Measurements from ENCODE around the gene SYCP2.

Gene SYCP2

DNA sequence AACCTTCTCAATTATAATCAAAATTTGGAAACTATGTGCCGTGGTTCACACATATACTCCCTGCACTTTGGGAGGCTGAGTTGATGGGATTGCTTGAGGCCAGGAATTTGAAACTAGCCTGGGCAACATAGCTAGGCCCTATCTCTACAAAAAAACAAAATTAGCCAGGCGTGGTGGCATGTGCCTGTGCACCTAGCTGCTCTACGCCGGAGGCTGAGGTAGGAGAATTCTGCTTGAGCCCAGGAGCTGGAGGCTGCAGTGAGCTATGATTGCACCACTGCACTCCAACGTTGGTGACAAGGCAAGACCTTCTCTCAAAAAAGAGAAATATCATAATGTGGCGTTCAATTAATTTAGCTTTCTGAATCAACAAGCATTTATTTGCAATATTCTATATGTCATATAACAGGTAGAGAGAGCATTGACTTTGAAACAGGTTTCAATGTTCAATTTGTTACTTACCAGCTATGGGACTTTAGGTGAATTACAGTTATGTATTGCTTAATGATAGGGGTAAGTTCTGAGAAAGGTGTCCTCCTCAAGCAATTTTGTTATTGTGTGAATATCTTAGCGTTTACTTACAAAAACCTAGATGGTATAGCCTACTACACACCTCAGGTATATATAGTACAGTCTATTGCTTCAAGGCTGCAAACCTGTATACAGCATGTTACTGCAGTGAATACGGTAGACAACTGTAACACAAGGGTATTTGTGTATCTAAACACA is 2.2 kb upstream of the SYCP2 start:
- Mint-ChIP-seq H3K9me3 (no peaks in the 10 kb centered on the region), H3K27ac (no peak overlapping the region), H3K27me3 (no peaks in the 10 kb centered on the region), H3K4me3 (no peak overlapping the region), H3K36me3 (peaks cover 8% of the 10 kb centered on the region), H3K4me1 (peaks cover 18% of the 10 kb centered on the region)
- no peak for ATAC-seq

DNA sequence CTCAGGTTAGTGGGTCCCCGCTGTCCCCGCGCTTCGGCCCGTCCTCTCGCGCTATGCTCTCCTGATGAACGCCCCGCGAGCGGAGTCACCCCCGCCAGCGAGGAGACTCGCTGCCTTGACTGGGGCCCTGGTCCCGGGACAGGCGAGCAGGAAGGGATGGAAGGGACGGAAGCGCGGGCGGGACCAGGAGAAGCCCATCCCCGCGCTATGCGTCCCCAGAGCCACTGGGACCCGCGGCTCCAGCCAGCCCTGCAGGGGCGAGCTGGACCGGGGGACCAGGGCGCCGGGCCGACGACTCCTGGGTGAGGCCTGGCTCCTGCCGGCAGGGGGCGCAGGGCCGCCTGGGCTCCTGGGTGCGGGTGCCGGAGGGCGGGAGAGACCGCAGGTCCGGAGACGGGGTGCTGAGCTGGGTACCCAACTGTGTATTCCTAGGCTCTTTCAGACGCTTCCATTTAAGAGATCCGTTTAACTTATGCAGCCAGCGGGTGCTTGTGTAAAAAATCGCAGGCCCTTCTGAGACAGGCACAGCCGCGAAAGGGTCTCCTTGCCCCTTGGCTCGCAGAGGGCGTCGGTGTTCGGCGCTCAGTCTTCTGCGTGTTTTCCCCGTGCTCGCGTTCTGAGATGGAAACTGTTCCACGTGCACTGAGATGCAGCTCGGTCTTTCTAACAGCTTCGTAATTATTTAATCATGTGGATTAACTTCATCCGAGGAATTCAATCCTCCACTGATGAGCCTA is 580 bp upstream of the SYCP2 start:
- H3K4me1 Mint-ChIP-seq = peaks cover 18% of the 10 kb centered on the region
- H3K27me3 Mint-ChIP-seq = no peaks in the 10 kb centered on the region
- H3K36me3 Mint-ChIP-seq = peaks cover 8% of the 10 kb centered on the region
- peak; percentile 91 for ATAC-seq
- no peaks in the 10 kb centered on the region for H3K9me3 Mint-ChIP-seq
- peak overlapping the region; percentile 81 for H3K4me3 Mint-ChIP-seq
- peak overlapping the region; percentile 58 for H3K27ac Mint-ChIP-seq

GRCh38 chr20:59932616-59933295 is 681 bp downstream of the SYCP2 start:
- Mint-ChIP-seq H3K4me1 (peaks cover 8% of the 10 kb centered on the region), H3K9me3 (no peaks in the 10 kb centered on the region), H3K36me3 (no peaks in the 10 kb centered on the region), H3K27ac (no peak overlapping the region), H3K27me3 (no peaks in the 10 kb centered on the region), H3K4me3 (peak overlapping the region; percentile 81)
- peak; percentile 2 for ATAC-seq

GRCh38 chr20:59931511-59932312 is 1.7 kb downstream of the SYCP2 start:
- peaks cover 8% of the 10 kb centered on the region for H3K4me1 Mint-ChIP-seq
- no peaks in the 10 kb centered on the region for H3K36me3 Mint-ChIP-seq
- H3K27me3 Mint-ChIP-seq = no peaks in the 10 kb centered on the region
- no peaks in the 10 kb centered on the region for H3K9me3 Mint-ChIP-seq
- ATAC-seq = no peak
- no peak overlapping the region for H3K27ac Mint-ChIP-seq
- no peak overlapping the region for H3K4me3 Mint-ChIP-seq

DNA sequence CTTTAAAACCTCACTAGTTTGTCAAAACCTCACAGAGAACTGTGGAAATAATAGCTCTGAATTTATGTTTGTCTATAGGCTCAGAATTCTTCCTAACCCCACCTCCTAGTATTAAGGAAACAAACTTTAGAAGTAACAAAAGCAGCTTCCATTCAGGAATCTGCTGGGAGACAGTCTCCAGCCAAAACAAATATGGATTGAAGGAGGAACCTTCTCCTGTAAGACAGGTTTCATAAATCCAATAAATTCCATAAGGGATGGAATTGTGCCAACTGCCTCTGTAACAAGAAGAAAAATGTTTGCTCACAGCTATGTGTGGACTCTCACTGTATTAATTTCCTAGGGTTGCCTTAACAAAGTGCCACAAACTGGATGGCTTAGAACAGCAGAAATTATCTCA is 7.5 kb downstream of the SYCP2 start:
- Mint-ChIP-seq H3K27me3 (no peaks in the 10 kb centered on the region), H3K27ac (no peak overlapping the region)

DNA sequence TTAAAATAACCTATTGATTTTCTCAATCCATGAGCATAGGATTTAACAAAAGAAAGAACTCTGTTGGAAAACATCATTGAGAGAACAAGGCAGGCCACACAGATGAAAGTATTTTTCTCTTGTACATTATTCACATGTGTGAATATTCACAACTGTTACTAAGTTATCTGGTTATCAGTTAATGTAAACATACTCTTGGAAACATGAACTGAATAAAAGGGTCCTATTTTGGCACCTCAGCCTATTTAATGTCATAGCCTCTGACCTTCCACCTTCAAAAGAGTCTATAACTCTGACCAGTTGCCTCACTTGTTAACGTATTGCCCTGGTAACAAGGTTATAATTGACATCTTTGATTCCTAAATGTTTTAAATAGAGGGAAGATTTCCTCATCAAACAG is 8.1 kb downstream of the SYCP2 start:
- Mint-ChIP-seq H3K9me3 (no peaks in the 10 kb centered on the region), H3K36me3 (no peaks in the 10 kb centered on the region), H3K4me3 (no peak overlapping the region), H3K27me3 (no peaks in the 10 kb centered on the region), H3K27ac (no peak overlapping the region), H3K4me1 (no peaks in the 10 kb centered on the region)
- ATAC-seq = no peak

More for the DNA sequence above, 7.5 kb downstream of the SYCP2 start:
- ATAC-seq = no peak
- Mint-ChIP-seq H3K4me1 (no peaks in the 10 kb centered on the region), H3K4me3 (no peak overlapping the region), H3K36me3 (no peaks in the 10 kb centered on the region), H3K9me3 (no peaks in the 10 kb centered on the region)

DNA sequence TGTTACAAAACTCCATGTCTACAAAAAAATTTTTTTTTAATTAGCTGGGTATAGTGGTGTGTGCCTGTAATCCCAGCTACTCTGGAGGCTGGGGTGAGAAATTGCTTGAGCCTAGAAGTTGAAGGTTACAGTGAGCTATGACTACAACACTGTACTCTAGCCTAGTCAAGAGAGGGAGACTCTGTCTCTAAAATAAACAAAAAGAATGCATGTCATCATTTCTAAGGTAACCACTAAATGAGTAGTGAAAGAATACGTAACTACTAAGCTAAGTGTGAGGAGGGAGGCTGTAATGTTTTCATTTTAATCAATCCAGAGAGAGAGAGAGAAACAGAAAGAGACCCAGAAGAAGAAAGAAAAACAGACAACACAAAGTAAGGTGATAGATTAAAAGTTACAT is 9.9 kb downstream of the SYCP2 start:
- no peak for ATAC-seq
- no peaks in the 10 kb centered on the region for H3K36me3 Mint-ChIP-seq
- no peak overlapping the region for H3K4me3 Mint-ChIP-seq
- H3K27me3 Mint-ChIP-seq = no peaks in the 10 kb centered on the region
- no peak overlapping the region for H3K27ac Mint-ChIP-seq
- no peaks in the 10 kb centered on the region for H3K9me3 Mint-ChIP-seq
- no peaks in the 10 kb centered on the region for H3K4me1 Mint-ChIP-seq

DNA sequence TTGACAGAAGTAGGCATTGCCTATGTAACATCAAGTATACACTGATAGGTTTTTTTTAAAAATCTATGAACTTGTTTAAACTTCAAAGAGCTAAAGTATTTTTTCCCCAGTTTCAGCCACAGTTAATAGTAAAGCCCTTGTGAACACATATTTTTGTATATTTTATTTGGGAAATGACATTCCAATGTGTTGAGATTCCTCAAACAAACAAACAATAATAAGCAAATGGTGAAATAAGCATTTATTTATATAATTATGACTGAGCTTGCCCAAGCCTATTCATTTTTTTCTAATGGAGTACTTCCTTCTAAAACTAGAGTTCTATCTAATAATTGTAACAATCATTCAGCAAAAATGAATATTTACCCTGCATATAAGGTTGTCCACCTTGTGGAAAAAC is 12.5 kb downstream of the SYCP2 start:
- Mint-ChIP-seq H3K9me3 (no peaks in the 10 kb centered on the region), H3K27ac (no peak overlapping the region), H3K4me3 (no peak overlapping the region), H3K4me1 (no peaks in the 10 kb centered on the region), H3K36me3 (no peaks in the 10 kb centered on the region), H3K27me3 (no peaks in the 10 kb centered on the region)
- ATAC-seq = no peak

DNA sequence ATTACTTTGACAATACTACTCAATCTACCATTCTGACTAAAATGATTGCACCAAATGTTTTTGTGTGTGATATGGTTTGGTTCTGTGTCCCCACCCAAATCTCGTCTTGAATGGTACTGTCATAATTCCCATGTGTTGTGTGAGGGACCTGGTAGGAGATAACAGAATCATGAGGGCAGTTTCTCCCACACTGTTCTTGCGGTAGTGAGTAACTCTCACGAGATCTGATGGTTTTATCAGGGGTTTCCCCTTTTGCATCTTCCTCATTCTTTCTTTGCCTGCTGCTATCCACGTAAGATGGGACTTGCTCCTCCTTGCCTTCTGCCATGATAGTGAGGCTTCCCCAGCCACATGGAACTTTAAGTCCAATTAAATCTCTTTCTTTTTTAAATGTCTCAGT is 20.8 kb downstream of the SYCP2 start:
- Mint-ChIP-seq H3K36me3 (no peaks in the 10 kb centered on the region), H3K27me3 (no peaks in the 10 kb centered on the region), H3K27ac (no peak overlapping the region), H3K4me1 (peaks cover 6% of the 10 kb centered on the region), H3K4me3 (no peak overlapping the region), H3K9me3 (peaks cover 5% of the 10 kb centered on the region)
- peak; percentile 51 for ATAC-seq

GRCh38 chr20:59911041-59911440 is 22.4 kb downstream of the SYCP2 start:
- no peak for ATAC-seq
- Mint-ChIP-seq H3K9me3 (peaks cover 5% of the 10 kb centered on the region), H3K27me3 (no peaks in the 10 kb centered on the region), H3K4me3 (no peak overlapping the region), H3K4me1 (peaks cover 6% of the 10 kb centered on the region), H3K27ac (no peak overlapping the region), H3K36me3 (no peaks in the 10 kb centered on the region)

DNA sequence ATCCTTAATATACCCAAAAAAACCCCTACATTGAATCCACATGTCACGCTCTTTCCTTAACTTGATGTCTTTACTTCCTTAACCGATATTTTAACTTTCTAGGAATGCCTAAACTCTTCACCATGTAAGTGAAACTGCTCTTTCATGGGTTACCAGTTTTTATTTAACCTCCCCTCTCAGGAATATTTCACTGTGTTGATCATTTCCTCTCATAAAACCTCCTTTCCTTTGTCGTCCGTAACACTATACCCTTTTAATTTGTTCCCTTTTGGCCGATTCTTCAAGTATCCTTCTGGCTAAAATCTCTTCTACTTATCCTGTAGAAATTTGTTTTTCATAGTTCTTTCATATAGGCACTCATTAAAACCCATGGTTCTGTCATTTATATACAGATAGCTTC is 24.6 kb downstream of the SYCP2 start:
- Mint-ChIP-seq H3K9me3 (peaks cover 5% of the 10 kb centered on the region), H3K27ac (no peak overlapping the region), H3K36me3 (no peaks in the 10 kb centered on the region), H3K4me3 (no peak overlapping the region), H3K4me1 (peaks cover 6% of the 10 kb centered on the region), H3K27me3 (no peaks in the 10 kb centered on the region)
- no peak for ATAC-seq

DNA sequence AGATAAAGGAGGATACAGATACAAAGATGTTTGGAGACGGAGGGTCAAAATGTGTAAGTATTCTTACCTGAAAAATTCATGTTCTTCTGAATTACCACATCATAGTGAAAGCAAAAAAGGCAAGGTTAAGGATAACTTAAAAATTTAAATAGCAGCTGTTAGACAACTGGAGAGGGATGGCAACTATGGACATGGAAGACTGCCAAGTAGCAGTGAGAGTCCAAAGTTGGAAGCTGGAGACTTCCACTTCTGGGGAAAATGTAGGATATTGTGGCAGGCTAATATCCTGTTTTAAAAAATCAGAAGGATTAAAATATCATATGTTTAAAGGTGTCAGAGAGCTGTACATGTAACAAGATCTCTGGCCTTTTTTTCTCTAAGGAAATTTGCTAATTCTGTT is 29.8 kb downstream of the SYCP2 start:
- no peak for ATAC-seq
- Mint-ChIP-seq H3K4me3 (no peak overlapping the region), H3K27me3 (no peaks in the 10 kb centered on the region), H3K36me3 (peaks cover 6% of the 10 kb centered on the region), H3K27ac (no peak overlapping the region), H3K4me1 (no peaks in the 10 kb centered on the region), H3K9me3 (no peaks in the 10 kb centered on the region)

GRCh38 chr20:59902470-59902869 is 31.0 kb downstream of the SYCP2 start:
- Mint-ChIP-seq H3K4me3 (no peak overlapping the region), H3K9me3 (peaks cover 2% of the 10 kb centered on the region)

DNA sequence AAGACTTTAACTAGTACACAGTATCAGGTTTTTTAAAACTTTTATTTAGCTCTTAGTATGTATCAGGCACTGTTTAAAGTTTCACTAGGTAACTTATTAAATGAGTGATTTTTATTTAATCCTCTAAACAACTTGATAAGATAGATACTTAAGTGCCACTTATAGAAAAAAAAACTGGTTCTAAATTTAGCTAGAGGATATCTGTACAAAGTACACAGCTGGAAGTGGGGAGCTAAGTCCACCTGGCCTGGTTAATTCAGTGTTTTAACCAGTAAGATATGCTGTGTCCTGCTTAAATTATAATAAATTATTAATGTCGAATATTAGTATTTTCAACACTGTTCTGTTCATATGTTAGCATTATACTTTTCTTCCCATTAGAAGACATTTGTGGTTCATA is 37.5 kb downstream of the SYCP2 start:
- Mint-ChIP-seq H3K27ac (no peak overlapping the region), H3K4me3 (no peak overlapping the region), H3K27me3 (peaks cover 14% of the 10 kb centered on the region), H3K36me3 (peaks cover 6% of the 10 kb centered on the region), H3K4me1 (peaks cover 13% of the 10 kb centered on the region), H3K9me3 (peaks cover 3% of the 10 kb centered on the region)
- ATAC-seq = no peak

More at GRCh38 chr20:59902470-59902869, 31.0 kb downstream of the SYCP2 start:
- H3K4me1 Mint-ChIP-seq = no peaks in the 10 kb centered on the region
- H3K27me3 Mint-ChIP-seq = no peaks in the 10 kb centered on the region
- H3K27ac Mint-ChIP-seq = no peak overlapping the region
- no peak for ATAC-seq
- peaks cover 10% of the 10 kb centered on the region for H3K36me3 Mint-ChIP-seq

DNA sequence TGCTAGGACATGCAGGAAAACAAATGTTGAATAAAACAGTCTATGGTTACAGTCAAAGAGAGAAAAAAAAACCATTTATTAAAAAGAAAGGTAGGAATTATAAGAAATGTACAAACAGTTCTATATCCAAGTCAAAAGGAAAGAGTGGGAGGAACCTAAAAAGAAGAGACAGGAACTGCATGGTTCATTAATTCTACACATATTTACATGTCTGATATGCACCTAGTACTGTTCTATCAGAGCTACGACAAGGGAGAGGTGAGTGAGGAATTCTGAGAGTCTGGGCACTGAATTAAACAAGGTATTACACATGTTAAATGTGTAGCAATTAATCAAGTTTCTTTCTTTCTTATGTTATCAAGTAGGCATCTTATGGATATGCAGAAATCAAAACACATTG is 41.9 kb downstream of the SYCP2 start:
- Mint-ChIP-seq H3K27me3 (peaks cover 14% of the 10 kb centered on the region), H3K9me3 (no peaks in the 10 kb centered on the region), H3K27ac (no peak overlapping the region), H3K4me3 (no peak overlapping the region), H3K36me3 (peaks cover 5% of the 10 kb centered on the region), H3K4me1 (peaks cover 23% of the 10 kb centered on the region)
- peak; percentile 75 for ATAC-seq
